Measurements from ENCODE around the gene ALLC. TPM values are rescaled to one million over a fixed set of nuclear protein-coding genes. Genes with fewer than 3 reads are reported as not detected.

The ALLC gene
- total RNA-seq, 1 donor from 2014 or later = not detected

DNA sequence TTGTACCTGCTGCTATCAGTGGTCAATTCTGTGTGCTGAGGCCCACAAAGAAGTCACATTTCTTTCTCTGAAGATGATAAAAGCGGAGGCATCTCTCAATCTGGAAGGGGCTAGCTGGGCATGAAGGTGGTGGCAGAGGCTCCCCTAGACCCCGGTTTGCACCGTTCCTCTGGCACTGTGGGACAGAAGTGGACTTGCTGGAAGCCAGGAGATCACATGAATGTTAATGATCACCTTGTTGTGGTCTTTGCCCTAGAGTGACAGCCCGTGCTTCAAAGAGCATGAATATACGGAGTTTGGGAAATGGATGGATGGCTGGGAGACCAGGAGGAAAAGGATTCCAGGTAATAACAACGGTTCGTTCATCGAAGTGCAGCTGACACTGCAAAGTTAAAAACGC, 20.2 kb downstream of the ALLC start:
- no peak for DNase-seq (ENCODE audit: low spot score in 2 of 2, unreplicated experiment in 2 of 2)
- no peak overlapping the region for H3K4me3 Mint-ChIP-seq
- TF ChIP-seq, protein P1, sequence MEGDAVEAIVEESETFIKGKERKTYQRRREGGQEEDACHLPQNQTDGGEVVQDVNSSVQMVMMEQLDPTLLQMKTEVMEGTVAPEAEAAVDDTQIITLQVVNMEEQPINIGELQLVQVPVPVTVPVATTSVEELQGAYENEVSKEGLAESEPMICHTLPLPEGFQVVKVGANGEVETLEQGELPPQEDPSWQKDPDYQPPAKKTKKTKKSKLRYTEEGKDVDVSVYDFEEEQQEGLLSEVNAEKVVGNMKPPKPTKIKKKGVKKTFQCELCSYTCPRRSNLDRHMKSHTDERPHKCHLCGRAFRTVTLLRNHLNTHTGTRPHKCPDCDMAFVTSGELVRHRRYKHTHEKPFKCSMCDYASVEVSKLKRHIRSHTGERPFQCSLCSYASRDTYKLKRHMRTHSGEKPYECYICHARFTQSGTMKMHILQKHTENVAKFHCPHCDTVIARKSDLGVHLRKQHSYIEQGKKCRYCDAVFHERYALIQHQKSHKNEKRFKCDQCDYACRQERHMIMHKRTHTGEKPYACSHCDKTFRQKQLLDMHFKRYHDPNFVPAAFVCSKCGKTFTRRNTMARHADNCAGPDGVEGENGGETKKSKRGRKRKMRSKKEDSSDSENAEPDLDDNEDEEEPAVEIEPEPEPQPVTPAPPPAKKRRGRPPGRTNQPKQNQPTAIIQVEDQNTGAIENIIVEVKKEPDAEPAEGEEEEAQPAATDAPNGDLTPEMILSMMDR (IDR thresholded peaks at IDR 0.05; ENCODE audit: unreplicated experiment) = no peak
- no peaks in the 10 kb centered on the region for H3K9me3 Mint-ChIP-seq
- H3K27ac Mint-ChIP-seq = no peak overlapping the region
- H3K4me1 Mint-ChIP-seq = no peaks in the 10 kb centered on the region
- H3K27me3 Mint-ChIP-seq (ENCODE audit: low read depth) = peaks cover 59% of the 10 kb centered on the region
- H3K36me3 Mint-ChIP-seq = no peaks in the 10 kb centered on the region

DNA sequence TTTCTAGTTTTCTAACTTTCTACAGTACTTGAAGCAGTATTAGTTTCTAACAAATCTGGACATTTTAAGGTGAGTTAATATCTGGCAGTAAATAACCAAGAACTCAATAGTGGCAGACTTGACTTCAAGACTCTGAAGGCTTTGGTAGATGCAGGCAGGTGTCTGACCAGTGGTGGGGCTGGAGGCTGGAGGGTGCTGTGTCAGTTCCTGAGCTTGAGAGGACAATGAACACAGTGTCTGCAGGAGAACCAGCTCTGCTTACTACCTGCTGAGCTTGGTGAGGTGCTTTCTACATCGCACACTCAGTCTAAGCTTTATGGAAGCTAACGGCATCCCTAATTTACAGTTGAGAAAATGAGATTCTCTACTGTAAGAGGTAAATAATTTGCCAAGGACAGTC, 21.2 kb downstream of the ALLC start:
- Mint-ChIP-seq H3K4me3 (no peak overlapping the region), H3K36me3 (no peaks in the 10 kb centered on the region), H3K4me1 (no peaks in the 10 kb centered on the region), H3K9me3 (no peaks in the 10 kb centered on the region), H3K27ac (no peak overlapping the region), H3K27me3 (ENCODE audit: low read depth) (peaks cover 50% of the 10 kb centered on the region)
- TF ChIP-seq, protein P1 (IDR thresholded peaks at IDR 0.05; ENCODE audit: unreplicated experiment) = no peak
- no peak for DNase-seq (ENCODE audit: low spot score in 2 of 2, unreplicated experiment in 2 of 2)

DNA sequence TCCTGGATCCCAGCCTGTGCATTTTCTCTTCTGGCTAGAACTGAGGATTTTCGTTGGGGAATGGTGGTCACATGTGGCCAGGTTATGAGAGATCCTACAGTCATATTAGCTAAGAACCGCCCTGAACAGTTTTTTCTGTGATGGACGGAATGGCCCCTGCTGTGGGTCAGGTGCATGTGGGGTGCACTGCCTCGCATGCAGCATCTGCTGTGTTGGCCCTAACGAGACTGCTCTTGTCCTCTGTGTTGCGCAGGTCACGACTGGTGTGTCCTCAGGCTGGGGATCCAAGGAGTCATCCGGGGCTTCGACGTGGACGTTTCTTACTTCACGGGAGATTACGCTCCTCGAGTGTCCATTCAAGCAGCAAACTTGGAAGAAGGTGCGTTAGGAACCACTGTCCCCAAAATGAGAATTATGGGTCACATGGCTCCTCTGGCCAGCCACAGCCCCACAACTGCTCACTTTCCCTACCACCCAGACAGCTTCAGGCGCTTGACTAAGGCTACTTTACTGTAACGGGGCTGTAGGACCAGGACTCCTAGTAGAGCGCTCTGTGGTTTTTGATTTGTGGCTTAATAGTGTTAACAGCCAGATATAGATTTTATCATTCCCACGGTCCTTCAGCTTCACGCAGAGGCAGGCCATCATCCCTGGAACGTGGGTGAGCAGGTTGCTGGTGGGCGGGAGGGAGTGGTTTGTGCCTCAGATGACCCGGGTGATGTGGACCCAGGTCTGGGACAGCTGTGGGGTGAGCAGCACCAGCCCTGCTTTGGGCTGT, 21.8 kb downstream of the ALLC start:
- Mint-ChIP-seq H3K27ac (no peak overlapping the region), H3K27me3 (ENCODE audit: low read depth) (peaks cover 44% of the 10 kb centered on the region), H3K36me3 (no peaks in the 10 kb centered on the region), H3K4me3 (no peak overlapping the region), H3K4me1 (no peaks in the 10 kb centered on the region), H3K9me3 (no peaks in the 10 kb centered on the region)
- DNase-seq (ENCODE audit: low spot score in 2 of 2, unreplicated experiment in 2 of 2) = no peak
- TF ChIP-seq, protein P1 (IDR thresholded peaks at IDR 0.05; ENCODE audit: unreplicated experiment) = no peak

DNA sequence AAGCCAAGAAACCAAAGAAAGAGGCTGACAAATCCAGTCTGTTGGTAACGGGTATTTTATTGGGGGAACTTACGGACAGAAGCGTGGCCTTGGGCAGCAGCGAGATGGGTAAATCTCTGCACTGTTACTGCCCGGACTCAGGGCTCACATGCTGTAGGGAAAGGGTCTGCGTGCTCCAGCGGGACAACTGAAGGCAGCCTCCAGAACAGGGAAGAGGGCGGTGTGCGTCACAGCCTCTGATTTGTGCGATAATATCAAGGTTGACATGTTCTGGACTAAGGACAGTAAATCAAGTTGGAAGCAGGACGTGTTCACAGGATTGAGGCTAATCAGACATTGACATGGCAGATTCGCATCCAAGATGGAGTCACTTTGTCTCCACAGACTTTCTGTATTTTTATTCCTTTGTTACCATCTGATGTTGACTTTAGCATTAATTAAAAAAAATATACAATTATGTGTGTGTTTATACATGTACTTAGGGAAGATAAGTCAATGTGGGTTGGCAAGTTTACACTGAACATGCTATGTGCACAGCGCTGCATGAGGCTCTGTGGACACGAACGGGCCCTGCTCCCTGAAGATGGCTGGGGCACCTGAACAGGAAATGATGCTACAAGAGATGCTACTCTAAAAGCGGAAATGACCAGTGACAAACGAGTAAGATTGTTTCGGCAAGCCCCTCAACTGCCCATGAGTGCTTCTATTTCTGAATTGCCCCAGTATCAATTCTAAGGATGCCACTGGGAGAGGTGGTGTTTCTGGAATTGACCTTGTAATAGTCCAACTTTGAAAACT, 22.7 kb downstream of the ALLC start:
- H3K36me3 Mint-ChIP-seq = no peaks in the 10 kb centered on the region
- TF ChIP-seq, protein P1 (IDR thresholded peaks at IDR 0.05; ENCODE audit: unreplicated experiment) = no peak
- no peak overlapping the region for H3K27ac Mint-ChIP-seq
- H3K4me1 Mint-ChIP-seq = no peaks in the 10 kb centered on the region
- no peak for DNase-seq (ENCODE audit: low spot score in 2 of 2, unreplicated experiment in 2 of 2)
- no peaks in the 10 kb centered on the region for H3K9me3 Mint-ChIP-seq
- H3K4me3 Mint-ChIP-seq = no peak overlapping the region
- peaks cover 38% of the 10 kb centered on the region for H3K27me3 Mint-ChIP-seq (ENCODE audit: low read depth)

DNA sequence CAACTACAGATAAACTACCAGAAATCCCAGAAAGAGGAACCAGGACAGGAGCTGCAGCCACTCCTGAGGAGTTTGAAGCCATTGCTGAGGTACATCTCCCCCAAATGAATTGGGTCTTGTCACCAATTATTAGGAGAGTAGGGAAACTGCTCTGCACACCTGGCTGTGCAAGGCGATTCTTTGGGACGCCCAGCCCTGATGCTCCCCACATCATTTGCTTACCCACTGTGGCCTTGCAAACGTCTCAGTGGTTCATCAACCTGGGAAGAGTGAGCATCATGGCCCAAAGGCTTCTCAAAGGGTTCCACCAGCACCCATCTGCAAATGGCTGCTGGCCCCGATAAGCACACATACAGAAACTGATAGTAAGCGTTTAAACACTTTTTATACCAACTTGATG, 23.6 kb downstream of the ALLC start:
- Mint-ChIP-seq H3K4me1 (no peaks in the 10 kb centered on the region), H3K27me3 (ENCODE audit: low read depth) (peaks cover 43% of the 10 kb centered on the region), H3K9me3 (no peaks in the 10 kb centered on the region), H3K4me3 (no peak overlapping the region), H3K27ac (no peak overlapping the region), H3K36me3 (no peaks in the 10 kb centered on the region)
- TF ChIP-seq, protein P1 (IDR thresholded peaks at IDR 0.05; ENCODE audit: unreplicated experiment) = no peak
- no peak for DNase-seq (ENCODE audit: low spot score in 2 of 2, unreplicated experiment in 2 of 2)
